Left lung (tissue), 10 donors: Measurements from ENCODE around the gene PDE3A. TPM values are rescaled to one million over a fixed set of nuclear protein-coding genes. Genes with fewer than 3 reads are reported as not detected.

Source experiments
- ATAC-seq: fragments of 200-7000 bp; cut with Tn5 transposase; one replicate; pipeline ENCODE4 v1.9.1; 2020; ENCODE audit warnings: moderate library complexity
- DNase-seq, 4 donors: peaks; one replicate each; pipeline ENCODE4 v3.0.0-alpha.2; 2013 to 2020
- H3K27ac ChIP-seq, 2 donors: fragments of 200-600 bp; sonication (generic) in 1 of 2; one replicate each; pipeline versions ENCODE4 v1.5.0 to v1.8.0; 2020 to 2021
- H3K27me3 ChIP-seq, 2 donors: fragments of 200-600 bp; sonication (generic) in 1 of 2; one replicate each; pipeline versions ENCODE4 v1.5.0 to v1.8.0; 2020 to 2021
- H3K36me3 ChIP-seq, 2 donors: fragments of 200-600 bp; sonication (generic) in 1 of 2; one replicate each; pipeline versions ENCODE4 v1.5.0 to v1.8.0; 2020 to 2021
- H3K4me1 ChIP-seq, 2 donors: fragments of 200-600 bp; one replicate each; pipeline ENCODE4 v1.8.0; 2021
- H3K4me3 ChIP-seq, 2 donors: fragments of 200-600 bp; sonication (generic) in 1 of 2; one replicate each; pipeline versions ENCODE4 v1.5.0 to v1.8.0; 2020 to 2021; ENCODE audit warnings: mild to moderate bottlenecking in 1 of 2
- H3K9me3 ChIP-seq, 2 donors: fragments of 200-600 bp; sonication (generic) in 1 of 2; one replicate each; pipeline versions ENCODE4 v1.5.0 to v1.8.0; 2020 to 2021
- intact Hi-C, 2 donors: fragments of 100-400 bp; cut with DNase I; formaldehyde crosslinking; loops; one replicate each; pipeline versions ENCODE4 v1.11.2 to v1.14.2; 2022
- polyA plus RNA-seq, 6 donors: library from polyadenylated mRNA; unstranded; fragments of 120-200 nt; gene quantifications; one replicate each; pipeline ENCODE4 v1.2.1, GENCODE V29; 2013; ENCODE audit not compliant: insufficient read length in 6 of 6
- total RNA-seq, 2 donors: library from RNA; stranded (reverse); fragmentation: NEBNext Ultra II Directional; extraction: Animal tissue kit (Norgen Biotek cat#: 25700); gene quantifications; one replicate each; pipeline ENCODE4 v1.2.1, GENCODE V29; 2021
- TF ChIP-seq, protein P1 (sequence below), 2 donors: fragments of 200-600 bp; sonication (generic) in 1 of 2; IDR thresholded peaks; one replicate each; pipeline versions ENCODE4 v1.5.0 to v1.8.0; 2021; ENCODE audit warnings: antibody characterized with exemption in 2 of 2
- donor health status: DM: no; HTN: yes; CAD: no.
- donor health status: DM: no; HTN: no; CAD: no.

Gene PDE3A
- total and polyA plus RNA-seq, 8 donors: 5.1 to 9.3 (median 7.8) TPM

GRCh38 chr12:20477672-20478071 is 109.3 kb downstream of the PDE3A start:
- H3K27me3 ChIP-seq: no peaks in the 10 kb centered on the region
- no peaks in the 10 kb centered on the region for H3K4me1 ChIP-seq
- no peak overlapping the region for H3K4me3 ChIP-seq
- no peak overlapping the region for H3K27ac ChIP-seq
- TF ChIP-seq, protein P1, sequence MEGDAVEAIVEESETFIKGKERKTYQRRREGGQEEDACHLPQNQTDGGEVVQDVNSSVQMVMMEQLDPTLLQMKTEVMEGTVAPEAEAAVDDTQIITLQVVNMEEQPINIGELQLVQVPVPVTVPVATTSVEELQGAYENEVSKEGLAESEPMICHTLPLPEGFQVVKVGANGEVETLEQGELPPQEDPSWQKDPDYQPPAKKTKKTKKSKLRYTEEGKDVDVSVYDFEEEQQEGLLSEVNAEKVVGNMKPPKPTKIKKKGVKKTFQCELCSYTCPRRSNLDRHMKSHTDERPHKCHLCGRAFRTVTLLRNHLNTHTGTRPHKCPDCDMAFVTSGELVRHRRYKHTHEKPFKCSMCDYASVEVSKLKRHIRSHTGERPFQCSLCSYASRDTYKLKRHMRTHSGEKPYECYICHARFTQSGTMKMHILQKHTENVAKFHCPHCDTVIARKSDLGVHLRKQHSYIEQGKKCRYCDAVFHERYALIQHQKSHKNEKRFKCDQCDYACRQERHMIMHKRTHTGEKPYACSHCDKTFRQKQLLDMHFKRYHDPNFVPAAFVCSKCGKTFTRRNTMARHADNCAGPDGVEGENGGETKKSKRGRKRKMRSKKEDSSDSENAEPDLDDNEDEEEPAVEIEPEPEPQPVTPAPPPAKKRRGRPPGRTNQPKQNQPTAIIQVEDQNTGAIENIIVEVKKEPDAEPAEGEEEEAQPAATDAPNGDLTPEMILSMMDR (IDR thresholded peaks at IDR 0.05): no peak
- H3K9me3 ChIP-seq: no peaks in the 10 kb centered on the region
- DNase-seq (peak in 2 of 4 donors; percentile 54 to 70), ATAC-seq (no peak)
- H3K36me3 ChIP-seq: no peaks in the 10 kb centered on the region
- intact Hi-C loops: no loop called here

DNA sequence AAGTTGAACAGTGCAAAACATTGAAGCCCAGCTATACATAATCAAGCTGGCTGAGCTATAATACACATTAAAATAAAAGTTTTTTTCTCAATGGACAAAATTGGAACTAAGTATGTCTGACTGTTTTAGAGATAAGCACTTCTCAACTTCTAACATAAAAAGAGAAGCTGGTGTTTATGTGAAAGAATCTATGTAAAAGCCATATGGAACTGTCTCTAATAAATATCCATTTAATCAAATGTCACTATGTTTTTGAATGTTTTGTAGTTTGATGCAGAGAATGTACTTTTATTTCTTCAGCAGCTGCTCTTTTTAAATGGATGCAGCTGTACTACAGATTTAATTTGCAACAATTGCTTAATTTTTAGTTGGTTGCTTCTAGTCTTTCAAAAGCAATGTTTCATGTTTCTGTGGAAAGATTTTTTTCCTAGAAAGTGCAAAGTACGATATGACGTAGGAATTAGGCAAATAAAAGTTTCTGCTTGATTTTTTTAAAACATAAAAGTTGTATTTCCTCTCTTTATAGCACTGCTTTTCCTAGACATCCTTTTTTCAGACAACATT is 114.2 kb downstream of the PDE3A start:
- DNase-seq: peak in 1 of 4 donors; percentile 37
- TF ChIP-seq, protein P1 (IDR thresholded peaks at IDR 0.05): no peak

DNA sequence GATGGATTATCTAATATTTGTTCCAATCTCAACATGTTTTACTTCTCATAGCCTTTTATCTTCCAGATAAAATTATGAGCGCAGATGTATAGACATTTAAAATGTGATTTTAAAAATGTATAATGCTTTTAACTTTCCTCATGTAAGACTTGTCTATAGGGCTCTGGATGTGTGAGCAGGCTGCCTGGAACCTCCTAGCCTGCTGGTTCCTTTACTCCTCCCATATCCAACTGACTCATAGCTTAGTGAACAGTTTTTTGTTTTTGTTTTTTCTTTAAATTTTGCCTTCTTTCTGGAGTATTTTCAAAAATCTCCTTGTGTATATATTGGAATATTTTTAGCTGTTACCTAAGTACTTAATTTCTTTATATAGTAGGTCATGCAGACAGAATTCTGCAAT is 115.4 kb downstream of the PDE3A start:
- no peaks in the 10 kb centered on the region for H3K36me3 ChIP-seq
- no peak overlapping the region for H3K4me3 ChIP-seq
- ATAC-seq: no peak
- intact Hi-C loops: no loop called here
- no peaks in the 10 kb centered on the region for H3K9me3 ChIP-seq
- H3K27me3 ChIP-seq: no peaks in the 10 kb centered on the region
- no peaks in the 10 kb centered on the region for H3K4me1 ChIP-seq
- DNase-seq: no peak
- H3K27ac ChIP-seq: no peak overlapping the region
- TF ChIP-seq, protein P1 (IDR thresholded peaks at IDR 0.05): no peak

More for the DNA sequence above, 114.2 kb downstream of the PDE3A start:
- intact Hi-C loops: no loop called here
- H3K27me3 ChIP-seq: no peaks in the 10 kb centered on the region
- H3K27ac ChIP-seq: no peak overlapping the region
- no peaks in the 10 kb centered on the region for H3K9me3 ChIP-seq
- no peaks in the 10 kb centered on the region for H3K4me1 ChIP-seq
- ATAC-seq: no peak
- H3K36me3 ChIP-seq: no peaks in the 10 kb centered on the region
- no peak overlapping the region for H3K4me3 ChIP-seq

- no peak for DNase-seq
- Histone ChIP-seq H3K27ac (no peak overlapping the region), H3K9me3 (no peaks in the 10 kb centered on the region), H3K4me1 (no peaks in the 10 kb centered on the region), H3K4me3 (no peak overlapping the region), H3K36me3 (no peaks in the 10 kb centered on the region), H3K27me3 (no peaks in the 10 kb centered on the region)
- TF ChIP-seq, protein P1 (IDR thresholded peaks at IDR 0.05): no peak
- intact Hi-C loops: no loop called here
- ATAC-seq: no peak
Measured at GRCh38 chr12:20486233-20486632, 117.9 kb downstream of the PDE3A start.

DNA sequence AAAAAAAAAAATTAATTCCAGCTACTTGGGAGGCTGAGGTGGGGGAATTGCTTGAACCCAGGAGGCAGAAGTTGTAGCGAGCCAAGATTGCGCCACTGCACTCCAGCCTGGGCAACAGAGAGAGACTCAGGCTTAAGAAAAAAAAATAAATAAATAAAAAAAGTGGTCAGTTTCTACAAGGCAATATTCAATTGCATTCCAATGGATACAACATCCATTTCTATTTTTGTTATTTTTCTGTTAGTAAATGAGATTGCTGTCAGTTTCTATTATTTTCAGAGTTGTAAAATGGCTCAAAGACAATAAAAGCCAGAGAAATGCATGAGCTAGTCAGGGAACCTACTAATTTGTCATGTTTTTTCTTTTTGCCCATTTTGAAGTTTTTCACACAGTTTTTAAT is 119.2 kb downstream of the PDE3A start:
- ATAC-seq: no peak
- intact Hi-C loops: no loop called here
- TF ChIP-seq, protein P1 (IDR thresholded peaks at IDR 0.05): no peak

More for the DNA sequence above, 119.2 kb downstream of the PDE3A start:
- no peaks in the 10 kb centered on the region for H3K9me3 ChIP-seq
- no peak overlapping the region for H3K27ac ChIP-seq
- H3K4me1 ChIP-seq: no peaks in the 10 kb centered on the region
- H3K4me3 ChIP-seq: no peak overlapping the region
- no peaks in the 10 kb centered on the region for H3K36me3 ChIP-seq
- DNase-seq: no peak
- H3K27me3 ChIP-seq: no peaks in the 10 kb centered on the region
